Transverse colon (tissue), 4 donors: ENCODE measurements around the gene HAP1. TPM values are rescaled to one million over a fixed set of nuclear protein-coding genes. Genes with fewer than 3 reads are reported as not detected.

ENCODE experiments used
- DNase-seq: peaks from one replicate; pipeline ENCODE4 v3.0.0-alpha.2; 2019
- H3K27ac ChIP-seq, 4 donors: fragments of 200-600 bp; sonication (generic); 2 replicates each; pipeline ENCODE4 v1.5.1; 2016 to 2018; ENCODE audit warnings: inconsistent platforms in 4 of 4
- H3K27me3 ChIP-seq: fragments of 200-600 bp; sonication (generic); 2 replicates; pipeline ENCODE4 v1.5.1; 2017; ENCODE audit warnings: inconsistent platforms
- H3K36me3 ChIP-seq, 4 donors: fragments of 200-600 bp; sonication (generic); 2 replicates each; pipeline ENCODE4 v1.5.1; 2017 to 2019; ENCODE audit warnings: inconsistent platforms in 4 of 4
- H3K4me1 ChIP-seq, 4 donors: fragments of 200-600 bp; sonication (generic); 2 replicates each; pipeline ENCODE4 v1.5.1; 2017 to 2020; ENCODE audit warnings: inconsistent platforms in 4 of 4
- H3K4me3 ChIP-seq, 4 donors: fragments of 200-600 bp; sonication (generic); 1 replicate in 1 of 4; 2 replicates in 3 of 4; pipeline versions ENCODE4 v1.5.1 to v1.6.1; 2017 to 2019; ENCODE audit warnings: inconsistent platforms in 4 of 4
- H3K9me3 ChIP-seq, 2 donors: fragments of 200-600 bp; sonication (generic); 2 replicates each; pipeline ENCODE4 v1.5.1; 2017 to 2019; ENCODE audit warnings: inconsistent platforms in 2 of 2
- CTCF ChIP-seq, 5 experiments: fragments of 200-600 bp in 3 of 5; fragments of 450-650 bp in 2 of 5; sonication (generic) in 3 of 5; IDR thresholded peaks; 1 replicate in 2 of 5; 2 replicates in 3 of 5; pipeline ENCODE4 v1.5.1; 2016 to 2017; ENCODE audit warnings: antibody characterized with exemption in 5 of 5, inconsistent platforms in 3 of 5, mild to moderate bottlenecking in 2 of 5, moderate library complexity in 1 of 5
- EP300 ChIP-seq: sonication (generic); formaldehyde crosslinking; IDR thresholded peaks from one replicate; pipeline ENCODE4 v1.6.1; 2017; ENCODE audit warnings: antibody characterized with exemption, low read depth
- POLR2A ChIP-seq: fragments of 450-650 bp; IDR thresholded peaks from one replicate; pipeline ENCODE4 v1.6.1; 2016; ENCODE audit warnings: antibody characterized with exemption, mild to moderate bottlenecking, moderate library complexity
- POLR2AphosphoS5 ChIP-seq, 3 donors: sonication (generic); formaldehyde crosslinking; IDR thresholded peaks; one replicate each; pipeline ENCODE4 v1.6.1; 2016; ENCODE audit warnings: antibody characterized with exemption in 3 of 3
- WGBS, 2 donors: methylation state at CpG; one replicate each; pipeline ENCODE4 v1.1.5; 2018; ENCODE audit warnings: low coverage in 1 of 2; 5-methylcytosine and 5-hydroxymethylcytosine counted together
- in situ Hi-C, 4 donors: fragments of 200-750 bp; cut with MboI; loops; one replicate each; pipeline versions ENCODE4 v1.15.0 to v1.15.1; 2017; ENCODE audit warnings: low sequenced_read_pairs in 3 of 4, low pct_ligation_motif_present in 1 of 4, low pct_unique_long_range_greater_than_20kb in 1 of 4
- intact Hi-C: fragments of 100-400 bp; cut with DNase I; formaldehyde crosslinking; loops from one replicate; pipeline ENCODE4 v1.15.1; 2023; ENCODE audit warnings: low total_unique reads
- total RNA-seq, 4 donors: library from RNA; depleted of rRNA; stranded (reverse); fragments of >200 nt; gene quantifications; one replicate each; pipeline ENCODE4 v1.1.0, GENCODE V29; 2016

The HAP1 gene
- total RNA-seq, 4 donors from 2014 or later = 0.55 to 0.79 TPM; not detected in 2

GRCh38 chr17:41760878-41761277 lies 26.4 kb upstream of the HAP1 start:
- in situ Hi-C loops = no loop called here

GRCh38 chr17:41758601-41759000 lies 24.2 kb upstream of the HAP1 start:
- Histone ChIP-seq H3K4me3 (no peak overlapping the region), H3K27ac (no peak overlapping the region), H3K4me1 (no peaks in the 10 kb centered on the region), H3K36me3 (peaks cover 0 to 41% (median 18%) of the 10 kb centered on the region in 4 donors), H3K27me3 (no peaks in the 10 kb centered on the region), H3K9me3 (no peaks in the 10 kb centered on the region)
- intact Hi-C loops = no loop called here
- 83% methylated on average over 8 of the region's 9 CpGs; no CpG with 5 or more reads in 1 of the 2 donors for WGBS, 2 donors
- TF ChIP-seq POLR2A (no peak), EP300 (no peak), POLR2AphosphoS5 (IDR thresholded peaks at IDR 0.05) (no peak), CTCF (IDR thresholded peaks at IDR 0.05) (no peak)
- in situ Hi-C loops = no loop called here
- no peak for DNase-seq

More at GRCh38 chr17:41760878-41761277, 26.4 kb upstream of the HAP1 start:
- DNase-seq = no peak
- TF ChIP-seq EP300 = no peak
- TF ChIP-seq CTCF (IDR thresholded peaks at IDR 0.05) = no peak
- TF ChIP-seq POLR2A = no peak
- TF ChIP-seq POLR2AphosphoS5 (IDR thresholded peaks at IDR 0.05) = no peak
- Histone ChIP-seq H3K9me3 (no peaks in the 10 kb centered on the region), H3K27me3 (no peaks in the 10 kb centered on the region), H3K27ac (no peak overlapping the region), H3K36me3 (peaks cover 0 to 46% (median 22%) of the 10 kb centered on the region in 4 donors), H3K4me1 (no peaks in the 10 kb centered on the region), H3K4me3 (no peak overlapping the region)
- intact Hi-C loops = no loop called here
- 82 to 92% methylated on average over 4 to 6 of the region's 6 CpGs for WGBS, 2 donors

GRCh38 chr17:41754066-41754465 lies 19.6 kb upstream of the HAP1 start:
- WGBS, 2 donors = 78% methylated on average over 5 to 11 of the region's 12 CpGs
- H3K27ac ChIP-seq = no peak overlapping the region
- in situ Hi-C loops (no loop called here), intact Hi-C loops (no loop called here)
- no peaks in the 10 kb centered on the region for H3K9me3 ChIP-seq
- no peaks in the 10 kb centered on the region for H3K27me3 ChIP-seq
- H3K4me1 ChIP-seq = no peaks in the 10 kb centered on the region
- H3K36me3 ChIP-seq = peaks cover 0 to 27% (median 11%) of the 10 kb centered on the region in 4 donors
- no peak for TF ChIP-seq POLR2A
- TF ChIP-seq EP300 = no peak
- no peak for TF ChIP-seq CTCF (IDR thresholded peaks at IDR 0.05)
- TF ChIP-seq POLR2AphosphoS5 (IDR thresholded peaks at IDR 0.05) = no peak
- no peak for DNase-seq
- no peak overlapping the region for H3K4me3 ChIP-seq

GRCh38 chr17:41751288-41751687 lies 16.8 kb upstream of the HAP1 start:
- Histone ChIP-seq H3K9me3 (no peaks in the 10 kb centered on the region), H3K4me3 (no peak overlapping the region), H3K4me1 (no peaks in the 10 kb centered on the region), H3K36me3 (peaks cover 0 to 14% (median 4%) of the 10 kb centered on the region in 4 donors), H3K27ac (no peak overlapping the region), H3K27me3 (no peaks in the 10 kb centered on the region)
- in situ Hi-C loops (no loop called here), intact Hi-C loops (no loop called here)
- TF ChIP-seq EP300 (no peak), CTCF (IDR thresholded peaks at IDR 0.05) (no peak), POLR2AphosphoS5 (IDR thresholded peaks at IDR 0.05) (no peak), POLR2A (no peak)
- no peak for DNase-seq
- WGBS, 2 donors = 60 to 67% methylated on average over 2 to 3 of the region's 3 CpGs
